DOHH2 (cell line): ENCODE measurements around the gene EVX1.

ENCODE experiments used
- H3F3A ChIP-seq: fragments of 200-600 bp; sonication (generic), shearing (Covaris generic); 2 replicates; pipeline ENCODE4 v1.6.0; 2016; ENCODE audit warnings: antibody characterized with exemption, mild to moderate bottlenecking; ENCODE audit not compliant: control insufficient read depth, insufficient read depth
- H3K27ac ChIP-seq: fragments of 200-600 bp; sonication (generic); 2 replicates; pipeline ENCODE4 v1.5.1; 2014; ENCODE audit warnings: low read depth, mild to moderate bottlenecking, low read length, moderate library complexity
- H3K27me3 ChIP-seq: fragments of 200-600 bp; sonication (generic); 2 replicates; pipeline ENCODE4 v1.6.1; 2014; ENCODE audit warnings: mild to moderate bottlenecking, low read length, mixed read lengths; ENCODE audit not compliant: control insufficient read depth
- H3K36me3 ChIP-seq: fragments of 200-600 bp; sonication (generic); 2 replicates; pipeline ENCODE4 v1.6.1; 2014; ENCODE audit warnings: mild to moderate bottlenecking, low read length, moderate library complexity, mixed read lengths; ENCODE audit not compliant: control insufficient read depth
- H3K4me1 ChIP-seq: fragments of 200-600 bp; sonication (generic); 2 replicates; pipeline ENCODE4 v1.6.1; 2014; ENCODE audit warnings: mild to moderate bottlenecking, low read length, mixed read lengths; ENCODE audit not compliant: control insufficient read depth
- H3K4me2 ChIP-seq: fragments of 200-600 bp; sonication (generic); 2 replicates; pipeline ENCODE4 v1.6.0; 2014; ENCODE audit warnings: mild to moderate bottlenecking, low read length, moderate library complexity
- H3K4me3 ChIP-seq: fragments of 200-600 bp; sonication (generic); 2 replicates; pipeline ENCODE4 v1.5.1; 2014; ENCODE audit warnings: mild to moderate bottlenecking, low read length, mixed read lengths
- H3K79me2 ChIP-seq: fragments of 200-600 bp; sonication (generic); 2 replicates; pipeline ENCODE4 v1.6.1; 2014; ENCODE audit warnings: mild to moderate bottlenecking, low read length, mixed read lengths; ENCODE audit not compliant: control insufficient read depth
- H3K9me2 ChIP-seq: fragments of 200-600 bp; sonication (generic); replicated peaks from 2 replicates; pipeline ENCODE4 v1.6.1; 2014; ENCODE audit warnings: mild to moderate bottlenecking, low read length, mixed read lengths; ENCODE audit not compliant: control insufficient read depth
- H3K9me3 ChIP-seq: fragments of 200-600 bp; sonication (generic); 2 replicates; pipeline ENCODE4 v1.6.1; 2014; ENCODE audit warnings: antibody characterized with exemption, low read length, mixed read lengths; ENCODE audit not compliant: control insufficient read depth, insufficient read depth
- H4K20me1 ChIP-seq: fragments of 200-600 bp; sonication (generic); 2 replicates; pipeline ENCODE4 v1.6.0; 2014; ENCODE audit warnings: low read depth, mild to moderate bottlenecking, antibody characterized with exemption, low read length, moderate library complexity; ENCODE audit not compliant: control insufficient read depth, insufficient read depth
- EZH2phosphoT487 ChIP-seq: fragments of 200-600 bp; sonication (generic); IDR thresholded peaks from 2 replicates; pipeline ENCODE4 v1.6.1; 2017; ENCODE audit warnings: borderline replicate concordance, mild to moderate bottlenecking, antibody characterized with exemption, low read length, moderate library complexity, mixed read lengths
- TF ChIP-seq, protein P1 (sequence below): fragments of 200-600 bp; sonication (generic); IDR thresholded peaks from one replicate; pipeline ENCODE4 v1.5.1; 2014; ENCODE audit warnings: antibody characterized with exemption, mild to moderate bottlenecking, low read depth, low read length; ENCODE audit not compliant: poor library complexity, severe bottlenecking

The EVX1 gene

GRCh38 chr7:27217951-27218350 lies 24.7 kb upstream of the EVX1 start:
- Histone ChIP-seq H3K9me3 (no peaks in the 10 kb centered on the region), H3K9me2 (no peaks in the 10 kb centered on the region), H3K36me3 (no peaks in the 10 kb centered on the region), H3K79me2 (no peaks in the 10 kb centered on the region), H4K20me1 (no peaks in the 10 kb centered on the region), H3K27ac (no peak overlapping the region), H3K27me3 (peaks cover 64% of the 10 kb centered on the region), H3K4me1 (peaks cover 6% of the 10 kb centered on the region; the same call in 1 of the 2 replicates), H3K4me3 (no peak overlapping the region), H3K4me2 (no peak overlapping the region), H3F3A (no peaks in the 10 kb centered on the region)
- no peak for TF ChIP-seq EZH2phosphoT487
- TF ChIP-seq, protein P1, sequence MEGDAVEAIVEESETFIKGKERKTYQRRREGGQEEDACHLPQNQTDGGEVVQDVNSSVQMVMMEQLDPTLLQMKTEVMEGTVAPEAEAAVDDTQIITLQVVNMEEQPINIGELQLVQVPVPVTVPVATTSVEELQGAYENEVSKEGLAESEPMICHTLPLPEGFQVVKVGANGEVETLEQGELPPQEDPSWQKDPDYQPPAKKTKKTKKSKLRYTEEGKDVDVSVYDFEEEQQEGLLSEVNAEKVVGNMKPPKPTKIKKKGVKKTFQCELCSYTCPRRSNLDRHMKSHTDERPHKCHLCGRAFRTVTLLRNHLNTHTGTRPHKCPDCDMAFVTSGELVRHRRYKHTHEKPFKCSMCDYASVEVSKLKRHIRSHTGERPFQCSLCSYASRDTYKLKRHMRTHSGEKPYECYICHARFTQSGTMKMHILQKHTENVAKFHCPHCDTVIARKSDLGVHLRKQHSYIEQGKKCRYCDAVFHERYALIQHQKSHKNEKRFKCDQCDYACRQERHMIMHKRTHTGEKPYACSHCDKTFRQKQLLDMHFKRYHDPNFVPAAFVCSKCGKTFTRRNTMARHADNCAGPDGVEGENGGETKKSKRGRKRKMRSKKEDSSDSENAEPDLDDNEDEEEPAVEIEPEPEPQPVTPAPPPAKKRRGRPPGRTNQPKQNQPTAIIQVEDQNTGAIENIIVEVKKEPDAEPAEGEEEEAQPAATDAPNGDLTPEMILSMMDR, result no peak

- TF ChIP-seq EZH2phosphoT487, result no peak
- TF ChIP-seq, protein P1, result no peak
- Histone ChIP-seq H3F3A (no peaks in the 10 kb centered on the region), H3K27ac (no peak overlapping the region), H3K9me2 (no peaks in the 10 kb centered on the region), H3K4me2 (no peak overlapping the region), H3K27me3 (peaks cover 73% of the 10 kb centered on the region), H4K20me1 (no peaks in the 10 kb centered on the region), H3K9me3 (no peaks in the 10 kb centered on the region), H3K4me3 (no peak overlapping the region), H3K36me3 (no peaks in the 10 kb centered on the region), H3K79me2 (no peaks in the 10 kb centered on the region), H3K4me1 (peaks cover 6% of the 10 kb centered on the region; the same call in 1 of the 2 replicates)
Measured at GRCh38 chr7:27219821-27220220, 22.8 kb upstream of the EVX1 start.

GRCh38 chr7:27220440-27220955 lies 22.1 kb upstream of the EVX1 start:
- H3K79me2 ChIP-seq, result no peaks in the 10 kb centered on the region
- peak overlapping the region; percentile 27; the same call in 1 of the 2 replicates for H3K4me2 ChIP-seq
- TF ChIP-seq, protein P1, result no peak
- TF ChIP-seq EZH2phosphoT487, result peak; percentile 99
- no peaks in the 10 kb centered on the region for H3F3A ChIP-seq
- no peaks in the 10 kb centered on the region for H3K36me3 ChIP-seq
- H3K27ac ChIP-seq, result no peak overlapping the region
- no peak overlapping the region for H3K4me3 ChIP-seq
- H3K27me3 ChIP-seq, result peaks cover 71% of the 10 kb centered on the region
- no peaks in the 10 kb centered on the region for H4K20me1 ChIP-seq
- H3K4me1 ChIP-seq, result peaks cover 6% of the 10 kb centered on the region; the same call in 1 of the 2 replicates
- H3K9me2 ChIP-seq, result no peaks in the 10 kb centered on the region
- no peaks in the 10 kb centered on the region for H3K9me3 ChIP-seq
